ENCODE results near the gene SETDB1.
A peak's percentile ranks its signal among the peaks of the same experiment; 100 is the strongest.
"Not testable (repeated sequence)": the region's sequence is repeated elsewhere in the genome, so short reads cannot be mapped to it uniquely, and the experiment has no call there.

The SETDB1 gene

GRCh38 chr1:150926097-150926741, at the start of gene SETDB1:
SETDB1 (plus strand) TSS chr1:150926363; CDS start chr1:150927715, 1,352 bp downstream.
- DNase-seq: peak; percentile 98

DNA sequence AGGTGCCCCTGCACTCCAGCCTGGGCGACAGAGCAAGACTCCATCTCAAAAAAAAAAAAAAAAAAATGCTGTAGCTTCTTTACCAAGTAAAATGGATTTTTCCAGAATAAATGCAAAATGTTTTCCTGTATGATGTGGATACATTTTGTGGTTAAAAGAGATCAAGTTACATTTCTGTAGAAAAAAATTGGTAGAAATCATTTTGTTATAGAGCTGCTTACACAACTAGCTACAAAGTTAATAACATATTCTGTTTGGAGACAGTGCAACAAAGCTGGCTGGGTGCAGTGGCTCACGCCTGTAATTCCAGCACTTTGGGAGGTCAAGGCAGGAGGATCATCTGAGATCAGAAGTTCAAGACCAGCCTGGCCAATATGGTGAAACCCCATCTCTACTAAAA, 47.2 kb upstream of the SETDB1 start:
- DNase-seq: not testable (repeated sequence)

- peak; percentile 81 for DNase-seq
These were observed 44.7 kb upstream of the SETDB1 start for GRCh38 chr1:150881331-150882070.

DNA sequence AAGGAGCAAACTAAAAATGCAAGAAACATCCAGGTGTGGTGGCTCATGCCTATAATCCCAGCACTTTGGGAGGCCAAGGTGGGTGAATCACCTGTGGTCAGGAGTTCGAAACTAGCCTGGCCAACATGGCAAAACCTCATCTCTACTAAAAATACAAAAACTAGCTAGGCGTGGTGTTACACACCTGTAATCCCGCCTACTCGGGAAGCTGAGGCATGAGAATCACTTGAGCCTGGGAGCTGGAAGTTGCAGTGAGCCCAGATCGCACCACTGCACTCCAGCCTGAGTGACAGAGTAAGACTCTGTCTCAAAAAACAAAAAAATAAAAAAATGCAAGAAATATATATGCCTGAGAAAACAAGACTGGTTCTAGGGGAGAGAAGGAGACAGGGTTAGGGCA, 43.0 kb upstream of the SETDB1 start:
- not testable (repeated sequence) for DNase-seq

DNA sequence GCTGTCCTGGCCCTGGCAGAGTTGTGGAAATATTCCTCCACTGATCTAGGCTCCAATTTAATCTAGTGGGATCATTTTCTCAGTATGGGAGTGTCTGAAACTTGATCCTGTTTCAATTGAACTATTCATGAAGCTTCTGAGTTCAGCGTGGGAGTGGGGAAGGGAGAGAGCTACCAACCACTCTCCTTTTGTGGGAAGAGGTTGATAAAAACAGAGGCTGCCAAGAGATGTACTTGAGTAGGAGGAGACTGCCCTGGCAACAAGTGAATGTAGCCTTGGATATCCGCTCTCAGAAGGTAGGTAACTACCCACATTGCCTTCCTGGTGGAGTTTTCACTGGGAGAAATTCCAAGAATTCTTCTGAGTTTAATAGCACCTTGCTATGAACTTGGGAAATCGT, 39.1 kb upstream of the SETDB1 start, which contains the start of gene CTXND2:
CTXND2 (plus strand) TSS at position 119 of the 400 bp plus-strand sequence. CDS start 25,179 bp downstream, outside the sequence.
- no peak for DNase-seq

DNA sequence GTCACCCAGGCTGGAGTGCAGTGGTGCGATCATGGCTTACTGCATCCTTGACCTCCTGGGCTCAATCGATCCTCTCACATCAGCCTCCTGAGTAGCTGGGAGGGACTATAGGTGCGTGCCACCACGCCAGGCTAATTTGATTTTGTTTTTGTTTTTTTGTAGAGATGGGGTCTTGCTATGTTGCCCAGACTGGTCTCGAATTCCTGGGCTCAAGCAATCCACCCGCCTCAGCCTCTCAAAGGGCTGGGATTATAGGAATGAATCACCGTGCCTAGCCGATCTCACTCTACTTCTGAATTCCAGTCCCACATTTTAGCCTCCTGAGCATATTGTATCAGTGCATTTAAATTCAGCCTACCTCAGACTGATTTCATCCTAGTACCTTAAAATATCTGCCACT, 37.4 kb upstream of the SETDB1 start:
- no peak for DNase-seq

DNA sequence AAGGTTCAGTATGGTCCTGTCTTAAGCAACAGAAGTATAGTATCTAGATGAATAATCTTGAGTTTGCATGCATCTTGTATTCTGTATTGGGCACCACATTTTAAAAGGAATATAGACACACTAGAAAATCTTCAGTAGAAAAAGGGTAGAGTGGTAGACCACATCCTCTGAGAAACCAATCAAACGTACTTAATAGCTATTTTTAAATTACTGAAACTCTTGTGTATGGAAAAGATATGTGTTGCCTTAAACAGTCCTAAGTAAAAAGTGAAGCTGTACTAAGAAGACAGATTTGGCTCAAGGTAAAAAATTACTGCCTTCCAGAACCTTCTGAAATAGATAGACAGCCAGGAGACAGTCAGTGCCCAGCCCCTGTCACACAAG, 36.1 kb upstream of the SETDB1 start:
- no peak for DNase-seq

DNA sequence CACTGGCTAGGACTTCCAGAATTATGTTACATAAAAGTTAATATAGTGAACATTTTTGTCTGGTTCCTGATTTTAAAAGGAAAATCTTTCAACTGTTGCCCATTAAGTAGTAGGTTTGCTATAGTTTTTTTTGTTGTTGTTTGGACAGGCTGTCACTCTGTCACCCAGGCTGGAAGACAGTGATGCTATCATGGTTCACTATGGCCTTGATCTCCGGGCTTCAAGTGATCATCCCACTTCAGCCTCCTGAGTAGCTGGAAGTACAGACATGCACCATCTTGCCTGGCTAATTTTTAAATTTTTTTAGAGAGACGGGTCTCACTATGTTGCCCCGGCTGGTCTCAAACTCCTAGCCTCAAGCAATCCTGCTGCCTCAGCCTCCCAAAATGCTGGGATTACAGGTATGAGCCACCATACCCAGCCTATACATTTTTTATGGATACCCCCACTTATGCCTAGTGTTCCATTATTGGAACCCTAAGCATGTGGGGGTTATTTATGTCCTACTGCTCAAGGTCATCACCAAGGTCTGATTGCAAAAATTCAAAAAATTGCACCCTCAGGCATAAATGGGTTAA, 32.7 kb upstream of the SETDB1 start:
- DNase-seq: no peak

GRCh38 chr1:150895618-150896017, 30.5 kb upstream of the SETDB1 start:
- DNase-seq: no peak

GRCh38 chr1:150899795-150900194, 26.4 kb upstream of the SETDB1 start:
- not testable (repeated sequence) for DNase-seq

GRCh38 chr1:150902346-150902745, 23.8 kb upstream of the SETDB1 start:
- DNase-seq: no peak

- DNase-seq: no peak
These were observed 23.4 kb upstream of the SETDB1 start for GRCh38 chr1:150902751-150903150.

GRCh38 chr1:150905301-150905700, 20.9 kb upstream of the SETDB1 start:
- no peak for DNase-seq

- DNase-seq: no peak
These were observed 19.8 kb upstream of the SETDB1 start for GRCh38 chr1:150906329-150906728.

- DNase-seq: no peak
These were observed 19.4 kb upstream of the SETDB1 start for GRCh38 chr1:150906813-150907212.

DNA sequence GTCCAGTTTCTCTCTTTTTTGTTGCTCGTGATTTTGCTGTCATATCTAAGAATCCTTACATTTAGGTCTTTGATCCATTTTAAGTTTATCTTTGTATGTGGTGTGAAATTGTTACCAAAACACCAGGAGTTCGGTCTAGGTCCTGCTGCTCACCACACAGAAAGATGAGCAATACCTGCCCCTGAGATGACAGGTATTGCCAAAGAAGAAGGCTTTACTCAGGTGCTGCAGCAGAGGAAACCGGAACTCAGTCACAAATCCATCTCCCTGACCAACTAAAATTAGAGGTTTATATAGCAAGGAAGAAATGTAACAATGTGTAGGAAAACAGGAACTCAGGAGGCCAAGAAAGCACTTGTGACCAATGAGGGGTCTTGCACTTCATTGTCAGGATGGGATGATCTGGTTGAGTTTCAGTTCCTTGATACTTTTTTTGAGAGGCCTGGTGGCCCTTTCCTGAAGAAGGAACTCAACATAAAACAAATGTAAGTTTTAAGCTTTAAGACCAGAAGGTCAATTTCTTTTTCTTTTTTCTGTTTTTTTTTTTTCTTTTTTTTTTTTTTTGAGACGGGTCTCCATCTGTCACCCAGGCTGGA, 16.5 kb upstream of the SETDB1 start:
- DNase-seq: peak; percentile 43

DNA sequence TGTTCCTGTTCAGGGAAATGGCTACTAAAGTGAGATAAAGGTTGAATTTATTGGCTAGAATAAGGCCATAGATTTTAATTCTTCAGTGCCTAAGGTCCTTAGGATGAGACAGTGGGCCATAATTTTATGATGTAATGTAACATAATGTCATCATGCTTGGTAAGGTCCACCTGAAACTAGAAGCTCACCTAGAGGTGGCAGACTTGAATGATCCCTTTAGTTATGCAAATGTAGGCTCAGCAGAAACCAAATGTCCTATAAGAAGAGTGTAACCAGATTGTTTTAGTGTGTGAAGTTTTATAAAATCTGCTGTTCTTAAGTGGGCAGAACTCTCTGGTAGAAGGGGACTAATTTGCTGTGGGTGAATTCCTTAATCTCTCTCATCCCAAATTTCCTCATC, 13.5 kb upstream of the SETDB1 start:
- no peak for DNase-seq

DNA sequence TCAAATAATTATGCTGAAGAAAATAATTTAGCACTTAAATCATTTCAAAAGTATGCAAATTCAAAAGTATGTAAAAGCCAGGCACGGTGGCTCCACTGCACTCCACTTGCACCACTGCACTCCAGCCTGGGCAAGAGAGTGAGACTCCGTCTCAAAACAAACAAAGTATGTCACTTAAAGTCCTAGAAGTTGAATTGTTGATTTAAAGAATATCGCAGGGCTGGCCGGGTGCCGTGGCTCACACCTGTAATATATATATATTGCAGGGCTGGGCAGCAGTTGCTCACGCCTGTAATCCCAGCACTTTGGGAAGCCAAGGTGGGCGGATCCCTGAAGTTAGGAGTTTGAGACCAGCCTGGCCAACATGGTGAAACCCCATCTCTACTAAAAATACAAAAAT, 8.8 kb upstream of the SETDB1 start:
- no peak for DNase-seq

DNA sequence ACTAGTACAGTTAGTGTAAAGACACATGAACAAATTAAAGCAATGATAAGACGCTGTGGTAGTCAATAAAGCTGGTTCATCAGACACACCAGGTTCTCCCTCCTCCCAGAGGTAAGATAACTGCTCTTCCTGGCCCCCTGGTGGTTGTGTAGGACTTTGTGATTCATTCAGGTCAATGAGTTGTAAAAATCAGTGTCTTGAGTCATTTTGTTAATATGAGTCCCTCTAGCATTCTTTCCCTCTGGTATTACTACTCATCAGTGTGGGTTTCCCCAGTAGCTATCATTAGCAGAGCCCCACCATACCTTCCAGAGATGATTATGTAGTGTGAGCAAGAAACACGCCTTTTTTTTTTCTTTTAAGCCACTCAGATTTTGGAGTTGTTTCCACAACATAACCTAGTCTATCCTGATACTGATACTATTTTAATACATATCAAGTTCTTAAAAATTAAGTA, 3.6 kb upstream of the SETDB1 start:
- DNase-seq: peak; percentile 83

- DNase-seq: no peak
These were observed 1.1 kb upstream of the SETDB1 start for GRCh38 chr1:150925080-150925479.

DNA sequence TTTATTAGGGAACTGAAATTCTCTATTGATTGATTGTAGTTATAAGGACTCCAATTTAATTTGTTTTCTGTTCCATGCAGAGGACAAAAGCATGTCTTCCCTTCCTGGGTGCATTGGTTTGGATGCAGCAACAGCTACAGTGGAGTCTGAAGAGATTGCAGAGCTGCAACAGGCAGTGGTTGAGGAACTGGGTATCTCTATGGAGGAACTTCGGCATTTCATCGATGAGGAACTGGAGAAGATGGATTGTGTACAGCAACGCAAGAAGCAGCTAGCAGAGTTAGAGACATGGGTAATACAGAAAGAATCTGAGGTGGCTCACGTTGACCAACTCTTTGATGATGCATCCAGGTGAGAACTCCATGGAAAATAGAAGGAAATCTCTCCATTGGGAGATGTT, 1.5 kb downstream of the SETDB1 start:
- DNase-seq: peak; percentile 51

DNA sequence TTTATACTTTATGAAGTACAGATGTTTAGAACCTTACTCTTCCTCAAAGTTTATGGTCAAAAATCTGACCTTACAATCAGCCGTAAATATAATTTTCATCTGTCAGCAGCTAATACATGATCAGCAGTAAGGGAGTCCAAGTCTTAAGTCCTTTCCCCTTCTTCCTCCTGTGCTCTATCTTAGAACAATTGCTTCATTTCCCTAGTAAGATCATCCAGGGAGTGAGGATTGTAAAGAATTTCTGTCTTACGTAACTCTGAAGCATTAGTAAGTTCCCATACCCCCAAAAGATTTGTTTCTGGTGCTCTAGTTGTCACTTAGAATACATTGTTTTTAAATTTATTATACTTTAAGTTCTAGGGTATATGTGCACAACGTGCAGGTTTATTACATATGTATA, 2.1 kb downstream of the SETDB1 start:
- DNase-seq: no peak

DNA sequence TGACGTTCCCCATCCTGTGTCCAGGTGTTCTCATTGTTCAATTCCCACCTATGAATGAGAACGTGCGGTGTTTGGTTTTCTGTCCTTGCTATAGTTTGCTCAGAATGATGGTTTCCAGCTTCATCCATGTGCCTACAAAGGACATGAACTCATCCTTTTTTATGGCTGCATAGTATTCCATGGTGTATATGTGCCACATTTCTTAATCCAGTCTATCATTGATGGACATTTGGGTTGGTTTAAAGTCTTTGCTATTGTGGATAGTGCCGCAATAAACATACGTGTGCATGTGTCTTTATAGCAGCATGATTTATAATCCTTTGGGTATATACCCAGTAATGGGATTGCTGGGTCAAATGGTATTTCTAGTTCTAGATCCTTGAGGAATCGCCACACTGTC, 2.6 kb downstream of the SETDB1 start:
- DNase-seq: not testable (repeated sequence)

- DNase-seq: no peak
These were observed 5.6 kb downstream of the SETDB1 start for GRCh38 chr1:150931773-150932172.

All from suppressor macrophage treated with lipopolysaccharide for 4 hours (primary cell).